Heart left ventricle (tissue), 16 donors: Measurements from ENCODE around the gene TTR. TPM values are rescaled to one million over a fixed set of nuclear protein-coding genes. Genes with fewer than 3 reads are reported as not detected.
A peak's percentile ranks its signal among the peaks of the same experiment; 100 is the strongest.

Experiments used
- ATAC-seq, 4 donors: fragments of 200-7000 bp; cut with Tn5 transposase; one replicate each; pipeline ENCODE4 v1.9.1; 2020 to 2022; ENCODE audit warnings: moderate library complexity in 4 of 4, mild to moderate bottlenecking in 3 of 4, moderate number of reproducible peaks in 1 of 4
- DNase-seq, 5 donors: peaks; one replicate each; pipeline ENCODE4 v3.0.0-alpha.2; 2020
- H3K27ac ChIP-seq, 12 donors: fragments of 200-600 bp; sonication (generic) in 4 of 12; one replicate each; pipeline versions ENCODE4 v1.5.0 to v1.8.0; 2016 to 2022; ENCODE audit warnings: mild to moderate bottlenecking in 2 of 12
- H3K27me3 ChIP-seq, 9 donors: fragments of 200-600 bp; sonication (generic) in 2 of 9; one replicate each; pipeline versions ENCODE4 v1.5.1 to v1.8.0; 2016 to 2022; ENCODE audit warnings: mild to moderate bottlenecking in 3 of 9
- H3K36me3 ChIP-seq, 9 donors: fragments of 200-600 bp; sonication (generic) in 2 of 9; one replicate each; pipeline versions ENCODE4 v1.5.0 to v1.8.0; 2018 to 2022; ENCODE audit warnings: mild to moderate bottlenecking in 2 of 9
- H3K4me1 ChIP-seq, 12 donors: fragments of 200-600 bp; sonication (generic) in 4 of 12; one replicate each; pipeline versions ENCODE4 v1.5.0 to v1.8.0; 2016 to 2022; ENCODE audit warnings: mild to moderate bottlenecking in 3 of 12
- H3K4me3 ChIP-seq, 12 donors: fragments of 200-600 bp; sonication (generic) in 4 of 12; one replicate each; pipeline versions ENCODE4 v1.5.0 to v1.8.0; 2017 to 2022; ENCODE audit warnings: mild to moderate bottlenecking in 9 of 12, moderate library complexity in 4 of 12
- H3K9me3 ChIP-seq, 12 donors: fragments of 200-600 bp; sonication (generic) in 4 of 12; one replicate each; pipeline versions ENCODE4 v1.5.0 to v1.8.0; 2016 to 2022; ENCODE audit warnings: mild to moderate bottlenecking in 1 of 12
- POLR2A ChIP-seq, 2 donors: fragments of 450-650 bp; IDR thresholded peaks; one replicate each; pipeline ENCODE4 v1.6.1; 2017; ENCODE audit warnings: antibody characterized with exemption in 2 of 2, mild to moderate bottlenecking in 2 of 2, moderate library complexity in 2 of 2
- WGBS, 4 donors: extraction: QIAGEN DNeasy Blood & Tissue Kit in 2 of 4; methylation state at CpG; one replicate each; pipeline versions ENCODE4 v1.1.5 to v1.1.7; 2013 to 2018; 5-methylcytosine and 5-hydroxymethylcytosine counted together
- intact Hi-C, 10 donors: fragments of 100-400 bp; cut with DNase I; formaldehyde crosslinking; loops; one replicate each; pipeline versions ENCODE4 v1.11.1 to v1.14.2; 2022
- polyA plus RNA-seq, 2 donors: library from polyadenylated mRNA; stranded (reverse); fragments of 200-250 nt; gene quantifications; one replicate each; pipeline ENCODE4 v1.2.3, GENCODE V29; 2013
- total RNA-seq, 9 donors: library from RNA; depleted of rRNA in 2 of 9; stranded (reverse); fragments of >200 nt in 2 of 9; fragmentation: NEBNext Ultra II Directional in 3 of 9; extraction: Animal tissue kit (Norgen Biotek cat#: 25700) in 3 of 9; gene quantifications; one replicate each; pipeline versions ENCODE4 v1.1.0 to v1.2.4, GENCODE V29; 2016 to 2023
- TF ChIP-seq, protein P1 (sequence below), 12 donors: fragments of 200-600 bp; sonication (generic) in 4 of 12; IDR thresholded peaks; one replicate each; pipeline versions ENCODE4 v1.5.0 to v1.8.0; 2018 to 2022; ENCODE audit warnings: antibody characterized with exemption in 12 of 12, mild to moderate bottlenecking in 5 of 12
- donor health status: ischemic (EF 13 %, LVEDD 7.1; RV severe dilation, severe dysfunction).
- donor health status: healthy with polysubstance abuse.
- donor health status: DM: no; HTN: yes; CAD: no.
- donor health status: DM: no; HTN: no; CAD: no.
- donor health status: ischemic (EF 25% LVEDD 6.9; RV normal size, moderate dysfunction).
- donor health status: ischemic (EF 25% LVEDD 5.7; RV mildly dilated, moderate dysfunction).
- donor health status: healthy.
- donor health status: DM: yes; HTN: yes; CAD: no.
- donor health status: ischemic (EF 35%, LVEDD 5.7; RV mildly dilated, moderate dysfunction).
- donor health status: nonischemic (EF 11% LVEDD 7.7; RV severe dilation, severe dysfunction).
- donor health status: DM: yes; HTN: yes; CAD: no.
- donor health status: PGD.
- donor health status: ischemic (EF 29% LVEDD 5.4; RV normal size, mild dysfunction).
- donor health status: nonischemic (EF 23%, LVEDD 6.1; RV moderate dilation, normal function).

The TTR gene
- total and polyA plus RNA-seq, 11 donors = 0.19 TPM; not detected in 10

DNA sequence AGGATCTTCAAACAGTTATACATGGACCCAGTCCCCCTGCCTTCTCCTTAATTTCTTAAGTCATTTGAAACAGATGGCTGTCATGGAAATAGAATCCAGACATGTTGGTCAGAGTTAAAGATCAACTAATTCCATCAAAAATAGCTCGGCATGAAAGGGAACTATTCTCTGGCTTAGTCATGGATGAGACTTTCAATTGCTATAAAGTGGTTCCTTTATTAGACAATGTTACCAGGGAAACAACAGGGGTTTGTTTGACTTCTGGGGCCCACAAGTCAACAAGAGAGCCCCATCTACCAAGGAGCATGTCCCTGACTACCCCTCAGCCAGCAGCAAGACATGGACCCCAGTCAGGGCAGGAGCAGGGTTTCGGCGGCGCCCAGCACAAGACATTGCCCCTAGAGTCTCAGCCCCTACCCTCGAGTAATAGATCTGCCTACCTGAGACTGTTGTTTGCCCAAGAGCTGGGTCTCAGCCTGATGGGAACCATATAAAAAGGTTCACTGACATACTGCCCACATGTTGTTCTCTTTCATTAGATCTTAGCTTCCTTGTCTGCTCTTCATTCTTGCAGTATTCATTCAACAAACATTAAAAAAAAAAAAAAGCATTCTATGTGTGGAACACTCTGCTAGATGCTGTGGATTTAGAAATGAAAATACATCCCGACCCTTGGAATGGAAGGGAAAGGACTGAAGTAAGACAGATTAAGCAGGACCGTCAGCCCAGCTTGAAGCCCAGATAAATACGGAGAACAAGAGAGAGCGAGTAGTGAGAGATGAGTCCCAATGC is 4.6 kb downstream of the TTR start:
- no peak overlapping the region for H3K4me3 ChIP-seq
- peak overlapping the region in 1 of 12 donors; percentile 11 for H3K27ac ChIP-seq
- WGBS, 4 donors = 84 to 91% (median 89%) methylated on average over 9 of the region's 9 CpGs
- ATAC-seq (no peak), DNase-seq (no peak)
- TF ChIP-seq POLR2A (IDR thresholded peaks at IDR 0.05) = no peak
- TF ChIP-seq, protein P1, sequence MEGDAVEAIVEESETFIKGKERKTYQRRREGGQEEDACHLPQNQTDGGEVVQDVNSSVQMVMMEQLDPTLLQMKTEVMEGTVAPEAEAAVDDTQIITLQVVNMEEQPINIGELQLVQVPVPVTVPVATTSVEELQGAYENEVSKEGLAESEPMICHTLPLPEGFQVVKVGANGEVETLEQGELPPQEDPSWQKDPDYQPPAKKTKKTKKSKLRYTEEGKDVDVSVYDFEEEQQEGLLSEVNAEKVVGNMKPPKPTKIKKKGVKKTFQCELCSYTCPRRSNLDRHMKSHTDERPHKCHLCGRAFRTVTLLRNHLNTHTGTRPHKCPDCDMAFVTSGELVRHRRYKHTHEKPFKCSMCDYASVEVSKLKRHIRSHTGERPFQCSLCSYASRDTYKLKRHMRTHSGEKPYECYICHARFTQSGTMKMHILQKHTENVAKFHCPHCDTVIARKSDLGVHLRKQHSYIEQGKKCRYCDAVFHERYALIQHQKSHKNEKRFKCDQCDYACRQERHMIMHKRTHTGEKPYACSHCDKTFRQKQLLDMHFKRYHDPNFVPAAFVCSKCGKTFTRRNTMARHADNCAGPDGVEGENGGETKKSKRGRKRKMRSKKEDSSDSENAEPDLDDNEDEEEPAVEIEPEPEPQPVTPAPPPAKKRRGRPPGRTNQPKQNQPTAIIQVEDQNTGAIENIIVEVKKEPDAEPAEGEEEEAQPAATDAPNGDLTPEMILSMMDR (IDR thresholded peaks at IDR 0.05) = no peak
- intact Hi-C loops = loop anchor here in 1 of 10 donors (10.0 kb wide), 1 partner anchor 59 kb away; no protein-coding TSS in a partner anchor
- no peaks in the 10 kb centered on the region for H3K9me3 ChIP-seq
- no peaks in the 10 kb centered on the region for H3K36me3 ChIP-seq
- H3K4me1 ChIP-seq = no peaks in the 10 kb centered on the region
- H3K27me3 ChIP-seq = peaks cover 0 to under 1% (median 0%) of the 10 kb centered on the region in 9 donors

DNA sequence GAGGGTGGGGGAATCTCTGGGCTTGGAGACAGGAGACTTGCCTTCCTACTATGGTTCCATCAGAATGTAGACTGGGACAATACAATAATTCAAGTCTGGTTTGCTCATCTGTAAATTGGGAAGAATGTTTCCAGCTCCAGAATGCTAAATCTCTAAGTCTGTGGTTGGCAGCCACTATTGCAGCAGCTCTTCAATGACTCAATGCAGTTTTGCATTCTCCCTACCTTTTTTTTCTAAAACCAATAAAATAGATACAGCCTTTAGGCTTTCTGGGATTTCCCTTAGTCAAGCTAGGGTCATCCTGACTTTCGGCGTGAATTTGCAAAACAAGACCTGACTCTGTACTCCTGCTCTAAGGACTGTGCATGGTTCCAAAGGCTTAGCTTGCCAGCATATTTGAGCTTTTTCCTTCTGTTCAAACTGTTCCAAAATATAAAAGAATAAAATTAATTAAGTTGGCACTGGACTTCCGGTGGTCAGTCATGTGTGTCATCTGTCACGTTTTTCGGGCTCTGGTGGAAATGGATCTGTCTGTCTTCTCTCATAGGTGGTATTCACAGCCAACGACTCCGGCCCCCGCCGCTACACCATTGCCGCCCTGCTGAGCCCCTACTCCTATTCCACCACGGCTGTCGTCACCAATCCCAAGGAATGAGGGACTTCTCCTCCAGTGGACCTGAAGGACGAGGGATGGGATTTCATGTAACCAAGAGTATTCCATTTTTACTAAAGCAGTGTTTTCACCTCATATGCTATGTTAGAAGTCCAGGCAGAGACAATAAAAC is 6.5 kb downstream of the TTR start:
- no peaks in the 10 kb centered on the region for H3K4me1 ChIP-seq
- no peak overlapping the region for H3K4me3 ChIP-seq
- DNase-seq (no peak), ATAC-seq (no peak)
- intact Hi-C loops = loop anchor here in 1 of 10 donors (10.0 kb wide), 1 partner anchor 57 kb away; no protein-coding TSS in a partner anchor
- no peak overlapping the region for H3K27ac ChIP-seq
- H3K9me3 ChIP-seq = no peaks in the 10 kb centered on the region
- 89 to 94% (median 91%) methylated on average over 13 of the region's 13 CpGs for WGBS, 4 donors
- no peaks in the 10 kb centered on the region for H3K36me3 ChIP-seq
- H3K27me3 ChIP-seq = no peaks in the 10 kb centered on the region
- no peak for TF ChIP-seq POLR2A (IDR thresholded peaks at IDR 0.05)

DNA sequence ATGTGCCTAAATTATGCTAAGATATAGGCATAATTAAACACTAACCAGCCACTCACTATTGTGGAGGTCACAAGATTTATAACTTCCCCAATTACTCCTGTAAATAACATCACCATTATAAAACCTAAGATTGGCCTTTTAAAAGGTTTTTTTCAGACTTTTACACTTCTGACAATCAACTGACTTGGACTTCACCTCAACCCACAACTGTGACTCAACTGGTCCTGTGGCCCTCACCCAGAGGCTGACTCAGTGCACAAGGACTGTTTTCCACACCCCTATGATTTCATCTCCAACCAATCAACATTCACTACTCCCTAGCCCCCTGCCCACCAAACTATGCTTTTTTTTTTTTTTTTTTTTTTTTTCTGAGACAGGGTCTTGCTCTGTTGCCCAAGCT is 11.6 kb downstream of the TTR start:
- TF ChIP-seq, protein P1 (IDR thresholded peaks at IDR 0.05) = no peak
- ATAC-seq = no peak
- Histone ChIP-seq H3K4me3 (no peak overlapping the region), H3K36me3 (no peaks in the 10 kb centered on the region), H3K4me1 (no peaks in the 10 kb centered on the region), H3K9me3 (no peaks in the 10 kb centered on the region), H3K27me3 (no peaks in the 10 kb centered on the region), H3K27ac (no peak overlapping the region)
- no peak for DNase-seq
- intact Hi-C loops = no loop called here

DNA sequence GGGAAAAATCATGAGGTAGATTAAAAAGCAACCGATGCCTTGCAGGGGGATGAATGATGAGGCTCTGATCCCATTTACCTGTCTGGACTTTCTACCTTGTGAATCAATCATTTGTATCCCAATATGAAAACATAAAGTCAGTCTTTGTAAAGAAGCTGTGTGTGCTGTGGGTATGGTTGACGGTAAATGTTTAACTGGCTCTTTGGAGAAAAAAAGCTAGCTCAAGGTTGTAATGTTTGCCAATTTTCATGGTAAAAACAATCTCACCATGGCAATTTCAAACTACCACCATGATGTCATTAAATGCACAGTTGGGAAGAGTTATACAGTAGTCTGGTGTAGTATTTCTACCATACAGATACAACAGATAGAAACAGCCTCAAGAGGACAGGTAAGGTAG is 14.6 kb downstream of the TTR start:
- WGBS, 4 donors = 90 to 93% (median 91%) methylated on average over 2 of the region's 2 CpGs
- Histone ChIP-seq H3K4me1 (peaks cover 0 to 13% (median 0%) of the 10 kb centered on the region in 12 donors), H3K27ac (no peak overlapping the region), H3K27me3 (no peaks in the 10 kb centered on the region), H3K36me3 (no peaks in the 10 kb centered on the region), H3K9me3 (no peaks in the 10 kb centered on the region), H3K4me3 (no peak overlapping the region)
- DNase-seq = no peak
- intact Hi-C loops = no loop called here
- TF ChIP-seq, protein P1 (IDR thresholded peaks at IDR 0.05) = no peak
- no peak for ATAC-seq
